A549 (cell line): ENCODE measurements around the gene ADCY7. TPM values are rescaled to one million over a fixed set of nuclear protein-coding genes. Genes with fewer than 3 reads are reported as not detected.

Source experiments
- ATAC-seq, 2 experiments: fragments of 200-7000 bp in 1 of 2; fragments of >200 bp in 1 of 2; cut with Nextera tagmentation in 1 of 2; cut with Tn5 transposase in 1 of 2; 3 replicates each; pipeline versions ENCODE4 v1.8.0 to v1.9.1; 2018 to 2020; ENCODE audit warnings: mild to moderate bottlenecking in 1 of 2, moderate library complexity in 1 of 2
- CTCF ChIA-PET: fragments of 300-600 bp; sonication (Branson Sonifier 250); formaldehyde crosslinking; extraction: SDS; loops from one replicate; lab custom pipeline; 2021; ENCODE audit warnings: antibody characterized with exemption, inconsistent platforms; lab: Yijun Ruan, JAX
- POLR2A ChIA-PET: fragments of 350-600 bp; formaldehyde crosslinking; extraction: SDS; loops from one replicate; lab custom pipeline; 2021; ENCODE audit warnings: antibody characterized with exemption, inconsistent platforms; lab: Yijun Ruan, JAX
- DNase-seq, 2 experiments: peaks; one replicate each; pipeline versions ENCODE4 v3.0.0 to v3.0.0-alpha.2; 2011 to 2016; ENCODE audit warnings: low read depth in 1 of 2, low spot score in 1 of 2
- FAIRE-seq: peaks from 2 replicates; lab custom pipeline; 2011; peaks lifted over from hg19 to GRCh38; lab: Jason Lieb, UNC
- H3K27ac ChIP-seq, 2 experiments: fragments of >200 bp; sonication (Bioruptor Twin); formaldehyde crosslinking; 3 replicates each; pipeline ENCODE4 v1.5.1; 2016 to 2017
- H3K4me1 ChIP-seq: fragments of >200 bp; sonication (Bioruptor Twin); formaldehyde crosslinking; 3 replicates; pipeline ENCODE4 v1.6.1; 2016
- H3K4me2 ChIP-seq: fragments of >200 bp; sonication (Bioruptor Twin); formaldehyde crosslinking; 3 replicates; pipeline ENCODE4 v1.6.1; 2016
- H3K4me3 ChIP-seq: fragments of >200 bp; sonication (Bioruptor Twin); formaldehyde crosslinking; 3 replicates; pipeline ENCODE4 v1.5.1; 2016
- H3K9me3 ChIP-seq: fragments of >200 bp; sonication (Bioruptor Twin); formaldehyde crosslinking; 3 replicates; pipeline ENCODE4 v1.6.1; 2016
- EHMT2 ChIP-seq: fragments of 200-600 bp; sonication (generic); IDR thresholded peaks from 2 replicates; pipeline ENCODE4 v1.6.1; 2016; ENCODE audit warnings: antibody characterized with exemption, low read depth, mild to moderate bottlenecking, moderate library complexity
- EP300 ChIP-seq, 2 experiments: fragments of >200 bp; sonication (Bioruptor Twin); formaldehyde crosslinking; IDR thresholded peaks; 2 replicates in 1 of 2; 3 replicates in 1 of 2; pipeline ENCODE4 v1.6.1; 2016 to 2017
- HDAC2 ChIP-seq: fragments of 200-600 bp; sonication (generic); IDR thresholded peaks from 2 replicates; pipeline ENCODE4 v1.6.1; 2016
- HEYL ChIP-seq: fragments of 250-450 bp; sonication (Bioruptor Pico); IDR thresholded peaks from 2 replicates; pipeline ENCODE4 v1.8.0; 2021; ENCODE audit warnings: mild to moderate bottlenecking, moderate library complexity
- HOXB13 ChIP-seq: fragments of 250-450 bp; sonication (Bioruptor Pico); IDR thresholded peaks from 2 replicates; pipeline ENCODE4 v1.5.0; 2020; ENCODE audit warnings: low read depth, mild to moderate bottlenecking, moderate library complexity
- MAFK ChIP-seq: fragments of 450-650 bp; IDR thresholded peaks from 2 replicates; pipeline ENCODE4 v1.6.1; 2014; ENCODE audit not compliant: partially characterized antibody
- MYC ChIP-seq: IDR thresholded peaks from 2 replicates; pipeline ENCODE4 v1.6.1; 2012; ENCODE audit warnings: mild to moderate bottlenecking, inconsistent platforms, low read length, improper control_type of control experiment, borderline replicate concordance
- NFE2L2 ChIP-seq: fragments of 150-350 bp; conservative IDR thresholded peaks from 2 replicates; pipeline ENCODE4 v1.6.1; 2014; ENCODE audit warnings: low read length
- POLR2A ChIP-seq: IDR thresholded peaks from 2 replicates; pipeline ENCODE4 v1.6.1; 2012; ENCODE audit warnings: mild to moderate bottlenecking, low read length
- SMC3 ChIP-seq: fragments of >200 bp; sonication (Bioruptor Twin); formaldehyde crosslinking; IDR thresholded peaks from 3 replicates; pipeline ENCODE4 v1.6.1; 2018; ENCODE audit warnings: inconsistent platforms
- ZSCAN20 ChIP-seq: fragments of 250-450 bp; sonication (Bioruptor Pico); IDR thresholded peaks from 2 replicates; pipeline ENCODE4 v1.8.0; 2022; ENCODE audit warnings: mild to moderate bottlenecking, moderate library complexity
- WGBS: methylation state at CpG from one replicate; pipeline ENCODE4 v1.1.6; 2017; ENCODE audit errors: missing lambda C conversion rate; 5-methylcytosine and 5-hydroxymethylcytosine counted together
- polyA plus RNA-seq, 4 experiments: library from polyadenylated mRNA; depleted of rRNA in 3 of 4; stranded (reverse); fragments of >200 nt; fragmentation: RNase III in 1 of 4; extraction: RNeasy Plus Mini Kit Qiagen cat#74134 plus additional on column Dnase treatment in 1 of 4; gene quantifications; 2 replicates in 3 of 4; 3 replicates in 1 of 4; pipeline ENCODE4 v1.2.3, GENCODE V29; 2011 to 2017
- TF ChIP-seq, protein P1 (sequence below): fragments of >200 bp; sonication (Bioruptor Twin); formaldehyde crosslinking; IDR thresholded peaks from 3 replicates; pipeline ENCODE4 v1.6.1; 2016
- TF ChIP-seq, protein P2 (sequence below): IDR thresholded peaks from 2 replicates; pipeline ENCODE4 v1.6.1; 2012; ENCODE audit warnings: low read depth, borderline replicate concordance
- TF ChIP-seq, protein P3 (sequence below): fragments of >200 bp; sonication (Bioruptor Twin); formaldehyde crosslinking; IDR thresholded peaks from 3 replicates; pipeline ENCODE4 v1.5.1; 2016
- TF ChIP-seq, protein P4 (sequence below): IDR thresholded peaks from 2 replicates; pipeline ENCODE4 v1.6.1; 2012

The ADCY7 gene
- polyA plus RNA-seq, 2 of the 4 experiments (the other 2 are of a cell fraction) = 10.5 to 18.7 TPM

DNA sequence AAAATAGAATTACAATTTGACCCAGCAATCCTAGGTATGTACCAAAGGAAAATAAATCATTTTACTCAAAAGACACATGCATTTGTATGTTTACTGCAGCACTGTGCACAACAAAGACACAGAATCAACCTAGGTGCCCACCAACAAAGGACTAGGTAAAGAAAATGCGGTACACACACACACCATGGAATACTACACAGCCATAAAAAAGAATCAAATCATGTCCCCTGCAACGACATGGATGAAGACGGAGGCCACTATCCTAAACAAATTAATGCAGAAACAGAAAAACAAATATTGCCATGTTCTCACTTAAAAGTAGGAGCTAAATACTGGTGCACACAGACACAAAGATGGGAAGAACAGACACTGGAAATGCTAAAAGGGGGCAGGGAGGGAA, 66.2 kb downstream of the ADCY7 start (continued):
- TF ChIP-seq, protein P1, sequence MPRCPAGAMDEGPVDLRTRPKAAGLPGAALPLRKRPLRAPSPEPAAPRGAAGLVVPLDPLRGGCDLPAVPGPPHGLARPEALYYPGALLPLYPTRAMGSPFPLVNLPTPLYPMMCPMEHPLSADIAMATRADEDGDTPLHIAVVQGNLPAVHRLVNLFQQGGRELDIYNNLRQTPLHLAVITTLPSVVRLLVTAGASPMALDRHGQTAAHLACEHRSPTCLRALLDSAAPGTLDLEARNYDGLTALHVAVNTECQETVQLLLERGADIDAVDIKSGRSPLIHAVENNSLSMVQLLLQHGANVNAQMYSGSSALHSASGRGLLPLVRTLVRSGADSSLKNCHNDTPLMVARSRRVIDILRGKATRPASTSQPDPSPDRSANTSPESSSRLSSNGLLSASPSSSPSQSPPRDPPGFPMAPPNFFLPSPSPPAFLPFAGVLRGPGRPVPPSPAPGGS = no peak
- TF ChIP-seq, all 56 proteins: peak for 0

DNA sequence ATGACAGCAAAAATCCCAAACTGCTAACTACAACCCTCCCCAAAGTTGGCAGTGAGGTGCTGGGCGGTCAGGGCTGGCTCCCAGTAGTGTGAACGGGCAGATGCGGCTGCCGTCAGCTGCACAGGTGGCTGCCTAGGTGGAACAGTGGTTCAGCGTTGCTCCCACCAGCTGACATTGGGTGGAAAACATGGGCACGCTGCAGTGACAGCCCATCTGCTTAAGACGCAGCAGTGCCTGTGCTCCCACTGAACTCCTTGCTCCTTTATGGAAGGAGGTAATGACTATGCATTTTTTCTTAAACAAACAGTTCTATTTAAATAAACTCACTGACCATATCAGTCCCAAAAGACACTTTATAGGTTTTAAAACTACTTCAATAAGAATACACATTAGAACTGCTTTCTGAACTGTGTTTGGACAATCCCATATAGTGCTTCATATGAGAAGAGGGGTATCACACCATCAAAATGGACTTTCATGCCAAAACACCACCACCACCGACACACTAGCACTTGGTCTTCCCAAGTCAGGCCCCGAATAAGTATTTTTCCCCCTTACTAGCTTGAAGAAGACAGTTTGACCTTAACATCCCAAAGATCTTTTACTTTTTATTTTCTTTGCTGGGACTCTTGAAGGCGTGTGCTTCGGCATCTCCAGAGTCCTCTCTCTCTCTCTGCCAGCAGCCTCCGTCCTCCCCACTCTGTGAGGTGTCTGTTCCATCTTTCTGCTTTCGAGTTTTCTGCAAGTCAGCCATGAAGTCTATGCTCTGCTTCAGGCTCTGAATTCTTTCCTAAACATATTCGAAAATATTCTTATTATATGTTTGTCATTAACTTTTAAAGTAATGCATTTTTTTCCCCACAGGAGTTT, 68.0 kb downstream of the ADCY7 start:
- Histone ChIP-seq H3K27ac (peak overlapping the region; percentile 57 to 75; a peak in 5 of 6 replicates), H3K9me3 (no peaks in the 10 kb centered on the region), H3K4me3 (no peak overlapping the region), H3K4me1 (peaks cover 19% of the 10 kb centered on the region), H3K4me2 (peak overlapping the region; percentile 34)
- ChIA-PET POLR2A (no interaction called here), CTCF (interaction anchor here (0.7 to 1.8 kb wide), 3 partner anchors 9 to 331 kb away, joined by 3 to 8 read pairs (median 3); no protein-coding TSS in a partner anchor)
- ATAC-seq = peak; percentile 47 to 74; a peak in 5 of 6 replicates
- no peak for TF ChIP-seq SMC3
- no peak for TF ChIP-seq EP300 (IDR thresholded peaks at IDR 0.05)
- 0 out of 2 replicates have a peak, but pooled peaks have one; percentile 31 for TF ChIP-seq HOXB13 (CRISPR knock-in tag)
- no peak for TF ChIP-seq POLR2A
- peak; percentile 67 for TF ChIP-seq MAFK
- no peak for TF ChIP-seq MYC
- no peak for TF ChIP-seq EHMT2
- TF ChIP-seq, protein P2, sequence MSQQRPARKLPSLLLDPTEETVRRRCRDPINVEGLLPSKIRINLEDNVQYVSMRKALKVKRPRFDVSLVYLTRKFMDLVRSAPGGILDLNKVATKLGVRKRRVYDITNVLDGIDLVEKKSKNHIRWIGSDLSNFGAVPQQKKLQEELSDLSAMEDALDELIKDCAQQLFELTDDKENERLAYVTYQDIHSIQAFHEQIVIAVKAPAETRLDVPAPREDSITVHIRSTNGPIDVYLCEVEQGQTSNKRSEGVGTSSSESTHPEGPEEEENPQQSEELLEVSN = no peak
- TF ChIP-seq NFE2L2 = 0 out of 2 replicates have a peak, but pooled peaks have one; percentile 11
- FAIRE-seq = no peak
- peak in 1 of 2 experiments; percentile 37 for DNase-seq
- WGBS = 74% methylated on average over 14 of the region's 14 CpGs

DNA sequence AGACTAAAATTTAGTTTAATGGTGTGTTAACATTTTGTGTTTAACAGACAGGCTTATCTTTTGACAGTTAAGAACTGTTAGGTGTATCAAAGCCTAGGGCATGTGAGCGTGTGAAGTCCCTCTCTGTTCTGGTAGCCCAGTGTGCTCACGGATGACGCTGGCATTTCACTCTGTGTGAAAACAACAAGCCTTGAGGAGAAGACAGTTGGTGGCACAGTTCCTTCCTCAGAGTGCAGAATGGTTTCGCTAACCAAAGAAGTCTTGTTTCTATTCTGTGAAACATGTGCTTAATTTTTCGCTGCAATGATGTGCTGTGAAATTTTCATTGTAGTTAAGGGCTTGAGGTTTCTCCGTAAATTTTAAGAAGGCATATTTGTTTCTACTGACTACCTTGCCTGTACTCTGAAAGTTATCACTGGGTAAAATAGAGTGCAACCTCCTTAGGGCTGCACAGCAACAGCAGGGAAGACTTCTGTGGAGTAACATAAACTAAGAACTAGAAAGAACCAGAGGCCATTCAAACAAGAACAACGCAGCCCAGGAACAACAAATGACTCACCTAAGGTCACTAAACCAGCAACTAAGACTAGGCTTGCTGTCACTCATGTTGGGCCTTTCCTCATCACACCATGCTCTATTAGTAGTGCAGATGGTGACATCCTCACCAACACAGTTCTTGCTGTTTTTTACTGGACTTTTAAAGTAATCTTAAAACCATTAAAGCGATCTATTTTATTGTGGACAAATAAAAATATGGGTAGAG, 69.0 kb downstream of the ADCY7 start:
- no peaks in the 10 kb centered on the region for H3K9me3 ChIP-seq

More for the DNA sequence above, 69.0 kb downstream of the ADCY7 start:
- H3K4me3 ChIP-seq = no peak overlapping the region
- no peak overlapping the region for H3K27ac ChIP-seq
- FAIRE-seq = no peak
- TF ChIP-seq HEYL (CRISPR knock-in tag) (no peak), ZSCAN20 (CRISPR knock-in tag) (no peak), HDAC2 (no peak)
- TF ChIP-seq, protein P3, sequence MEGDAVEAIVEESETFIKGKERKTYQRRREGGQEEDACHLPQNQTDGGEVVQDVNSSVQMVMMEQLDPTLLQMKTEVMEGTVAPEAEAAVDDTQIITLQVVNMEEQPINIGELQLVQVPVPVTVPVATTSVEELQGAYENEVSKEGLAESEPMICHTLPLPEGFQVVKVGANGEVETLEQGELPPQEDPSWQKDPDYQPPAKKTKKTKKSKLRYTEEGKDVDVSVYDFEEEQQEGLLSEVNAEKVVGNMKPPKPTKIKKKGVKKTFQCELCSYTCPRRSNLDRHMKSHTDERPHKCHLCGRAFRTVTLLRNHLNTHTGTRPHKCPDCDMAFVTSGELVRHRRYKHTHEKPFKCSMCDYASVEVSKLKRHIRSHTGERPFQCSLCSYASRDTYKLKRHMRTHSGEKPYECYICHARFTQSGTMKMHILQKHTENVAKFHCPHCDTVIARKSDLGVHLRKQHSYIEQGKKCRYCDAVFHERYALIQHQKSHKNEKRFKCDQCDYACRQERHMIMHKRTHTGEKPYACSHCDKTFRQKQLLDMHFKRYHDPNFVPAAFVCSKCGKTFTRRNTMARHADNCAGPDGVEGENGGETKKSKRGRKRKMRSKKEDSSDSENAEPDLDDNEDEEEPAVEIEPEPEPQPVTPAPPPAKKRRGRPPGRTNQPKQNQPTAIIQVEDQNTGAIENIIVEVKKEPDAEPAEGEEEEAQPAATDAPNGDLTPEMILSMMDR = no peak
- TF ChIP-seq, protein P4, sequence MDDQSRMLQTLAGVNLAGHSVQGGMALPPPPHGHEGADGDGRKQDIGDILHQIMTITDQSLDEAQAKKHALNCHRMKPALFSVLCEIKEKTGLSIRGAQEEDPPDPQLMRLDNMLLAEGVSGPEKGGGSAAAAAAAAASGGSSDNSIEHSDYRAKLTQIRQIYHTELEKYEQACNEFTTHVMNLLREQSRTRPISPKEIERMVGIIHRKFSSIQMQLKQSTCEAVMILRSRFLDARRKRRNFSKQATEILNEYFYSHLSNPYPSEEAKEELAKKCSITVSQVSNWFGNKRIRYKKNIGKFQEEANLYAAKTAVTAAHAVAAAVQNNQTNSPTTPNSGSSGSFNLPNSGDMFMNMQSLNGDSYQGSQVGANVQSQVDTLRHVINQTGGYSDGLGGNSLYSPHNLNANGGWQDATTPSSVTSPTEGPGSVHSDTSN = no peak
- TF ChIP-seq, all 56 proteins: peak for 0
- ATAC-seq (peak in 1 of 2 experiments; percentile 43; a peak in 2 of 6 replicates), DNase-seq (no peak)
- POLR2A ChIA-PET = no interaction called here
- H3K4me2 ChIP-seq = no peak overlapping the region
- CTCF ChIA-PET = interaction anchor here (0.7 to 1.8 kb wide), 3 partner anchors 10 to 330 kb away, joined by 3 to 8 read pairs (median 3); no protein-coding TSS in a partner anchor
- 83% methylated on average over 8 of the region's 8 CpGs for WGBS
- peaks cover 19% of the 10 kb centered on the region for H3K4me1 ChIP-seq
